Activated CD4-positive, alpha-beta T cell treated with anti-CD3 and anti-CD28 coated beads for 4 hours (primary cell): ENCODE results near the gene LAIR2.

Experiments used
- DNase-seq, 2 donors: peaks; one replicate each; pipeline ENCODE4 v3.0.0-alpha.2; 2020

Gene LAIR2

DNA sequence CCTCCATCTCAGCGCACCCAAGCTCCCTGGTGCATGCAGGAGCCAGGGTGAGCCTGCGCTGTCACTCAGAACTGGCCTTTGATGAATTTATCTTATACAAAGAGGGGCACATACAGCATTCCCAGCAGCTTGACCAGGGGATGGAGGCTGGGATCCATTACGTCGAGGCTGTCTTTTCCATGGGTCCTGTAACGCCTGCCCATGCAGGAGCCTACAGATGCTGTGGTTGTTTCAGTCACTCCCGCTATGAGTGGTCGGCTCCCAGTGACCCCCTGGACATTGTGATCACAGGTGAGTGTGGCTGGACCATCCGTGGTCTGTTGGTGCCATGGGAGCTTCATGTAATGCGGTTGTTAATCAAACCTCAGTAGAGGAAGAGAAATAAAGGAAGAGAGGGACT is 33.0 kb downstream of the LAIR2 start:
- no peak for DNase-seq

GRCh38 chr19:54536956-54537355 is 34.3 kb downstream of the LAIR2 start:
- no peak for DNase-seq

DNA sequence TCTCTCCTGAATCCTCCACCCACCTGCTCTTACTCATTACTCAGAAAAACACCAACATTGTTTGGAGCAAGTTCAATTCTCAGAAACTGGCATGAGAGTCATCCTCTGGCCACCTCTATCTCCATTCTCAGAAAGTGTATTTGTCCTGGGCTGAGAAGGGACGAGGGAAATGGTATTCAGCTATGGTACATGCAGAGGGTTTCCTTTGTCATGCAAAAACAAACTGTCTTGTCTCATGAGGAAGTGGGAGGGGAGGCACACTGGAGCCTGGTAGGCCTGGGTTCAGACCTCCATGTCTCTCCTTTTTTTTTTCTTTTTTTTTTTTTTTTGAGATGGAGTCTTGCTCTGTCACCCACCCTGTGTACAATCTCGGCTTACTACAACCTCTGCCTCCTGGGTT is 39.1 kb downstream of the LAIR2 start:
- no peak for DNase-seq

- no peak for DNase-seq
Measured at GRCh38 chr19:54548806-54549205, 46.2 kb downstream of the LAIR2 start.

GRCh38 chr19:54549224-54549623 is 46.6 kb downstream of the LAIR2 start:
- no peak for DNase-seq

DNA sequence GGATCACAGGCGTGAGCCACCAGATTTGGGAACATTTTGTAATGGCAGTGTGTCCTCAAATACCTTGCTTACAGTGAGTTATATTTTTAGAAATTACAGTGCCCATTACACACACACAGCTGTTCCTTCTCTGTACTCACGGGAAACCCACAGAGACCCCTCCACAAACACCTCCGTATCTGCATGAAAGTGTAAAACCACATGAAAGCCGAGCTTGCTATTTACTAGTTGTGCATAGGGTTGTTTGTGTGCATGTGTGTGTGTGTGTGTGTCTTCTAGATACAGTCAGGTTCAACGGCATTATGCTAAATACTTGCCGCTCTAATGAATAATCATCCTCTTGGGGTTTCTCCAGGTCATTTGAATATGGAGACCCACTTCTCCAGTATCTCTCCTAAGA is 48.7 kb downstream of the LAIR2 start:
- no peak for DNase-seq

GRCh38 chr19:54551950-54552912 is 49.6 kb downstream of the LAIR2 start:
- no peak for DNase-seq

DNA sequence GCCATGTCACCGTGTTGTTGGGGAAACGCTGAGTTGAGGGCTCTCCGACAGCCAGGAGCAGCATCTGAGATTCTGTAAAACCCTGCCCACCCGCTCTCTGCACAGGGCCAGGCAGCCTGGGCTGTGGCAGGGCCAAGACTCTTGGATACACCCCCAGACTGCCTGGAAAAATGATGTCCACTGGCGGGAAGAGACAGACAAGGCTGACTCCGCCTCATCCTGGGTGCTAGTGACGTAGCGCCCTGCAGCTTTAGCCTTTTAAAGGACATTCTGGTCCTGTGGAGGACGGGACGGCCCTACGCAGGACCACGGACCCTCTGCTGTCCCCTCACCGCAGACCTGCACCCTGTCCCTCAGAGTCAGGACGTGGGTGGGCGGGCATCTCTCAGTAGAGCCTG is 50.3 kb downstream of the LAIR2 start:
- no peak for DNase-seq

DNA sequence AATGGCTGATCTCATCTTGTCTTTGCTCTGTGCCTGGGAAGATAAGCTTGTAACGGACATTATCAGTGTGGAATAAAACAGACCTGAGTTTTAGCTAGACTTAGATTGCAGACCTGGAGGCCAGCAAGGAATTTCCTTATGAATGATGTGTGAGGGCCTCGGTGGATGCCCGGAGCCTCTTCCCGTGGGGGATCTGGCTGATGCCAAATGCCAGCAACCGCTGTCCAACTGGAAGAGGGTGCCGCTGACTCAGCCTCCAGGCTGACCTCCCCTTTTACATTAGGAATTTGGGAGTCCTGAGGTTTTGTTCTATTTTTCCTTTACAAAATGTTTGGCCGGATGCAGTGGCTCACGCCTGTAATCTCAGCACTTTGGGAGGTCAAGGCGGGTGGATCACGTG is 51.4 kb downstream of the LAIR2 start:
- DNase-seq, result no peak

DNA sequence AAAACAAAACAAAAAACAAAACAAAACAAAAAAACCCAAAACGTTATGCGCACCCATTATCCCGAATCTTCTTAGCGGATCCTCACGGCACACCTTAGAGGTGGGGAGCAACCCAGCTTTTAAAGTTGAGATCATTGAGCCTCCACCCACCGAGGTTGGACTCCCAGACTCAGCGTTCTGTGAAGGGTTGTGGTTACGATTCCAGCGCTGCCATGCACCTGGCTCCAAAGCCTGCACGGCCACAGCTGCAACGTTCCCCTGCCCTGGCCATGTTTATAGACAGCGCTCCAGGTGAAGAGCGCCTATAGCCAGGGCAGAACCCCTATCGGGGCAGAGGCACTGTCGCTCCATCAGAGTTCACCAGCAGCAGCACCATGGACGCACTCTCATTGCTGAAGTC is 52.3 kb downstream of the LAIR2 start:
- no peak for DNase-seq

- DNase-seq, result no peak
Measured at GRCh38 chr19:54556194-54556593, 53.6 kb downstream of the LAIR2 start.

- no peak for DNase-seq
Measured at GRCh38 chr19:54558339-54558738, 55.7 kb downstream of the LAIR2 start.
